ENCODE measurements around the gene CCDC93.

CCDC93 gene

GRCh38 chr2:118048401-118048800 lies 34.5 kb upstream of the CCDC93 start:
- H3K27ac ChIP-seq (ENCODE audit: extremely low read depth, low read depth, low read length), result no peak overlapping the region
- CTCF ChIA-PET, result interaction anchor here (0.7 to 3.5 kb wide), 10 partner anchors 9 to 807 kb away, joined by 3 to 77 read pairs (median 6); no protein-coding TSS in a partner anchor
- no peaks in the 10 kb centered on the region for H3K9me3 ChIP-seq (ENCODE audit: control insufficient read depth, insufficient read depth, low read depth, low read length)
- no peaks in the 10 kb centered on the region for H3K36me3 ChIP-seq (ENCODE audit: control insufficient read depth in 2 of 2, insufficient read depth in 1 of 2, low read length in 2 of 2)
- H3K4me1 ChIP-seq (ENCODE audit: control insufficient read depth, insufficient read depth, low read length), result peaks cover 22% of the 10 kb centered on the region
- no peak overlapping the region for H3K4me3 ChIP-seq (ENCODE audit: low read depth, low read length)
- POLR2A ChIA-PET, result no interaction called here
- no peak for TF ChIP-seq SCRT2 (tag by site-specific recombination; IDR thresholded peaks at IDR 0.05)

- TF ChIP-seq OSR2 (tag by site-specific recombination; IDR thresholded peaks at IDR 0.05), result peak; percentile 48; the same call in 1 of the 2 replicates
- TF ChIP-seq PRDM6 (tag by site-specific recombination; IDR thresholded peaks at IDR 0.05), result peak; percentile 54
- TF ChIP-seq ZNF521 (tag by site-specific recombination; IDR thresholded peaks at IDR 0.05), result no peak
- peak; percentile 50; the same call in 1 of the 2 replicates for TF ChIP-seq PRDM1 (tag by site-specific recombination; IDR thresholded peaks at IDR 0.05)
- no peak for TF ChIP-seq ZNF311 (tag by site-specific recombination; IDR thresholded peaks at IDR 0.05; ENCODE audit: borderline replicate concordance)
- peak; percentile 31; the same call in 1 of the 2 replicates for TF ChIP-seq INSM2 (tag by site-specific recombination; IDR thresholded peaks at IDR 0.05)
- TF ChIP-seq PRDM10 (tag by site-specific recombination; IDR thresholded peaks at IDR 0.05), result peak; percentile 78
- H3K36me3 ChIP-seq (ENCODE audit: control insufficient read depth in 2 of 2, insufficient read depth in 1 of 2, low read length in 2 of 2), result no peaks in the 10 kb centered on the region
- H3K4me3 ChIP-seq (ENCODE audit: low read depth, low read length), result no peak overlapping the region
- peaks cover 22% of the 10 kb centered on the region for H3K4me1 ChIP-seq (ENCODE audit: control insufficient read depth, insufficient read depth, low read length)
- H3K9me3 ChIP-seq (ENCODE audit: control insufficient read depth, insufficient read depth, low read depth, low read length), result no peaks in the 10 kb centered on the region
- CTCF ChIA-PET, result interaction anchor here (0.6 to 3.5 kb wide), 29 partner anchors 7 to 817 kb away, joined by 3 to 77 read pairs (median 6); no protein-coding TSS in a partner anchor
- POLR2A ChIA-PET, result interaction anchor here (1.0 kb wide), 1 partner anchor 42 kb away, joined by 3 read pairs; no protein-coding TSS in a partner anchor
- no peak overlapping the region for H3K27ac ChIP-seq (ENCODE audit: extremely low read depth, low read depth, low read length)
These were observed 33.5 kb upstream of the CCDC93 start for GRCh38 chr2:118047380-118047826.

- Histone ChIP-seq H3K27ac (ENCODE audit: extremely low read depth, low read depth, low read length) (no peak overlapping the region), H3K4me3 (ENCODE audit: low read depth, low read length) (no peak overlapping the region), H3K4me1 (ENCODE audit: control insufficient read depth, insufficient read depth, low read length) (peaks cover 22% of the 10 kb centered on the region), H3K36me3 (ENCODE audit: control insufficient read depth in 2 of 2, insufficient read depth in 1 of 2, low read length in 2 of 2) (no peaks in the 10 kb centered on the region), H3K9me3 (ENCODE audit: control insufficient read depth, insufficient read depth, low read depth, low read length) (no peaks in the 10 kb centered on the region)
- CTCF ChIA-PET, result interaction anchor here (0.6 to 3.5 kb wide), 48 partner anchors 8 to 867 kb away, joined by 3 to 77 read pairs (median 4); no protein-coding TSS in a partner anchor
- POLR2A ChIA-PET, result interaction anchor here (1.0 kb wide), 1 partner anchor 43 kb away, joined by 3 read pairs; no protein-coding TSS in a partner anchor
- no peak for TF ChIP-seq ZNF600 (tag by site-specific recombination; IDR thresholded peaks at IDR 0.05)
- no peak for TF ChIP-seq ZNF747 (tag by site-specific recombination; IDR thresholded peaks at IDR 0.05)
- no peak for TF ChIP-seq ZXDB (tag by site-specific recombination; IDR thresholded peaks at IDR 0.05)
- TF ChIP-seq GLIS2 (tag by site-specific recombination; IDR thresholded peaks at IDR 0.05), result no peak
- no peak for TF ChIP-seq ZNF335 (tag by site-specific recombination; conservative IDR thresholded peaks at IDR 0.05)
- TF ChIP-seq PRDM6 (tag by site-specific recombination; IDR thresholded peaks at IDR 0.05), result peak; percentile 48; the same call in 1 of the 2 replicates
- TF ChIP-seq ZNF785 (tag by site-specific recombination; IDR thresholded peaks at IDR 0.05), result no peak
- no peak for TF ChIP-seq SP7 (tag by site-specific recombination; IDR thresholded peaks at IDR 0.05)
- TF ChIP-seq ZNF654 (tag by site-specific recombination; IDR thresholded peaks at IDR 0.05; ENCODE audit: low read depth), result peak; percentile 77
- no peak for TF ChIP-seq ZNF292 (tag by site-specific recombination; IDR thresholded peaks at IDR 0.05; ENCODE audit: borderline replicate concordance, low read depth)
- TF ChIP-seq ZNF423 (tag by site-specific recombination; IDR thresholded peaks at IDR 0.05), result no peak
These were observed 32.9 kb upstream of the CCDC93 start for GRCh38 chr2:118046634-118047210.
